HEK293 (cell line): ENCODE results near the gene EHD1.

Experiments
- KLF1 ChIP-seq: fragments of 450-650 bp; formaldehyde crosslinking; IDR thresholded peaks from 2 replicates; pipeline ENCODE4 v1.5.1; 2016; ENCODE audit warnings: missing biosample characterization, missing genetic modification characterization
- KLF9 ChIP-seq: fragments of 450-650 bp; formaldehyde crosslinking; IDR thresholded peaks from 2 replicates; pipeline ENCODE4 v1.5.1; 2016; ENCODE audit warnings: missing biosample characterization, missing genetic modification characterization, low read depth
- MZF1 ChIP-seq: fragments of 450-650 bp; formaldehyde crosslinking; IDR thresholded peaks from 2 replicates; pipeline ENCODE4 v1.5.1; 2017; ENCODE audit warnings: missing biosample characterization, missing genetic modification characterization, borderline replicate concordance
- REPIN1 ChIP-seq: fragments of 450-650 bp; formaldehyde crosslinking; IDR thresholded peaks from 2 replicates; pipeline ENCODE4 v1.5.1; 2017; ENCODE audit warnings: missing biosample characterization, missing genetic modification characterization, low read depth
- SP3 ChIP-seq: fragments of 450-650 bp; formaldehyde crosslinking; IDR thresholded peaks from 2 replicates; pipeline ENCODE4 v1.5.1; 2016; ENCODE audit warnings: missing biosample characterization, missing genetic modification characterization
- YY2 ChIP-seq: fragments of 450-650 bp; formaldehyde crosslinking; IDR thresholded peaks from 2 replicates; pipeline ENCODE4 v1.5.1; 2016; ENCODE audit warnings: missing biosample characterization, missing genetic modification characterization
- ZEB2 ChIP-seq: fragments of 450-650 bp; formaldehyde crosslinking; IDR thresholded peaks from 2 replicates; pipeline ENCODE4 v1.5.1; 2016; ENCODE audit warnings: missing biosample characterization, missing genetic modification characterization
- ZNF138 ChIP-seq: fragments of 450-650 bp; formaldehyde crosslinking; IDR thresholded peaks from 2 replicates; pipeline ENCODE4 v1.5.1; 2016; ENCODE audit warnings: missing biosample characterization, missing genetic modification characterization, borderline replicate concordance
- ZNF16 ChIP-seq: fragments of 450-650 bp; formaldehyde crosslinking; IDR thresholded peaks from 2 replicates; pipeline ENCODE4 v1.5.1; 2016; ENCODE audit warnings: low read depth, missing biosample characterization, missing genetic modification characterization
- ZNF37A ChIP-seq: fragments of 450-650 bp; IDR thresholded peaks from 2 replicates; pipeline ENCODE4 v1.5.1; 2018; ENCODE audit warnings: missing biosample characterization, missing genetic modification characterization
- ZNF416 ChIP-seq: fragments of 450-650 bp; formaldehyde crosslinking; IDR thresholded peaks from 2 replicates; pipeline ENCODE4 v1.5.1; 2016; ENCODE audit warnings: missing biosample characterization, missing genetic modification characterization
- ZNF473 ChIP-seq: fragments of 450-650 bp; formaldehyde crosslinking; IDR thresholded peaks from 2 replicates; pipeline ENCODE4 v1.5.1; 2017; ENCODE audit warnings: missing biosample characterization, missing genetic modification characterization
- ZNF664 ChIP-seq: fragments of 450-650 bp; formaldehyde crosslinking; IDR thresholded peaks from 2 replicates; pipeline ENCODE4 v1.5.1; 2016; ENCODE audit warnings: missing biosample characterization, missing genetic modification characterization
- ZNF843 ChIP-seq: fragments of 450-650 bp; formaldehyde crosslinking; IDR thresholded peaks from 2 replicates; pipeline ENCODE4 v1.5.1; 2016; ENCODE audit warnings: missing biosample characterization, missing genetic modification characterization
- ZSCAN30 ChIP-seq: fragments of 450-650 bp; IDR thresholded peaks from 2 replicates; pipeline ENCODE4 v1.5.1; 2018; ENCODE audit warnings: missing biosample characterization, mild to moderate bottlenecking, missing genetic modification characterization, moderate library complexity
- TF ChIP-seq, protein P1 (sequence below): fragments of 450-650 bp; formaldehyde crosslinking; conservative IDR thresholded peaks from 2 replicates; pipeline ENCODE4 v1.5.1; 2016; ENCODE audit warnings: low read depth, missing biosample characterization, missing genetic modification characterization
- TF ChIP-seq, protein P2 (sequence below): fragments of 450-650 bp; formaldehyde crosslinking; conservative IDR thresholded peaks from 2 replicates; pipeline ENCODE4 v1.5.1; 2016; ENCODE audit warnings: low read depth, missing biosample characterization, missing genetic modification characterization
- TF ChIP-seq, protein P3 (sequence below): fragments of 450-650 bp; IDR thresholded peaks from 2 replicates; pipeline ENCODE4 v1.5.1; 2018; ENCODE audit warnings: missing biosample characterization, mild to moderate bottlenecking, missing genetic modification characterization
- TF ChIP-seq, protein P4 (sequence below): fragments of 450-650 bp; formaldehyde crosslinking; IDR thresholded peaks from 2 replicates; pipeline ENCODE4 v1.5.1; 2016; ENCODE audit warnings: missing biosample characterization, missing genetic modification characterization
- TF ChIP-seq, protein P5 (sequence below): fragments of 450-650 bp; formaldehyde crosslinking; IDR thresholded peaks from 2 replicates; pipeline ENCODE4 v1.5.1; 2016; ENCODE audit warnings: missing biosample characterization, missing genetic modification characterization

The EHD1 gene

DNA sequence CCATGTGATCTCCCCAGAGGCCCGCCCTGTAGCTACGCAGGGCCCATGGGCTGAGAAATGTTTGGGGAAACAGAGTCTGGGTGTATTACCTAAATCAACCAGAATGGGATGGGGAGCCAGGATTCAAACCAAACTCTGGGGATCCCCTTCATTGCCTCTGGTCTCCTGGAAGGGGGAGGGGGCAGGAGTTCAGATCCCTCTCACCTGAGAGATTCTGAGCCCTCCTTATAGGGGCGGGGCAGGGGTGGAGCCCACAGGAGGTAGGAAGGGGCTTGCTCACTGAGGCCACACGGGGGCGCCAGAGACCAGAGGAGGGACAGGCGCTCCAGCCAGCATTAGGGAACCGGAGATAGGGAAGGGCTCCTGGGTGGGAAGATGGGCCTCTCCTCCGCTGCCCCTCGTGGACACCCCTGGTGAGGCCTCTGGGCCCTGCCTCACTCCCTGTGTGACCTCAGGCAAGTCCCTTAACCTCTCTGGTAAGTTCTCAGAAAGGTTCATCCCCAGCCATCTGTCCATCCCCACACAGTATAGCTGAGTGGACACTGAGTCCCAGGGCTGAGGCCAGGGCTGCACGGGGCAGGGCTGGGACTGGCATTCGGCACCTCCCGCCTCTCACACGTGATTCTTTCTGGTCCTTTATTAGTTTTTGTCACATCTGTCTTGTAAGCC is 31.3 kb downstream of the EHD1 start (continued):
- TF ChIP-seq, protein P1, sequence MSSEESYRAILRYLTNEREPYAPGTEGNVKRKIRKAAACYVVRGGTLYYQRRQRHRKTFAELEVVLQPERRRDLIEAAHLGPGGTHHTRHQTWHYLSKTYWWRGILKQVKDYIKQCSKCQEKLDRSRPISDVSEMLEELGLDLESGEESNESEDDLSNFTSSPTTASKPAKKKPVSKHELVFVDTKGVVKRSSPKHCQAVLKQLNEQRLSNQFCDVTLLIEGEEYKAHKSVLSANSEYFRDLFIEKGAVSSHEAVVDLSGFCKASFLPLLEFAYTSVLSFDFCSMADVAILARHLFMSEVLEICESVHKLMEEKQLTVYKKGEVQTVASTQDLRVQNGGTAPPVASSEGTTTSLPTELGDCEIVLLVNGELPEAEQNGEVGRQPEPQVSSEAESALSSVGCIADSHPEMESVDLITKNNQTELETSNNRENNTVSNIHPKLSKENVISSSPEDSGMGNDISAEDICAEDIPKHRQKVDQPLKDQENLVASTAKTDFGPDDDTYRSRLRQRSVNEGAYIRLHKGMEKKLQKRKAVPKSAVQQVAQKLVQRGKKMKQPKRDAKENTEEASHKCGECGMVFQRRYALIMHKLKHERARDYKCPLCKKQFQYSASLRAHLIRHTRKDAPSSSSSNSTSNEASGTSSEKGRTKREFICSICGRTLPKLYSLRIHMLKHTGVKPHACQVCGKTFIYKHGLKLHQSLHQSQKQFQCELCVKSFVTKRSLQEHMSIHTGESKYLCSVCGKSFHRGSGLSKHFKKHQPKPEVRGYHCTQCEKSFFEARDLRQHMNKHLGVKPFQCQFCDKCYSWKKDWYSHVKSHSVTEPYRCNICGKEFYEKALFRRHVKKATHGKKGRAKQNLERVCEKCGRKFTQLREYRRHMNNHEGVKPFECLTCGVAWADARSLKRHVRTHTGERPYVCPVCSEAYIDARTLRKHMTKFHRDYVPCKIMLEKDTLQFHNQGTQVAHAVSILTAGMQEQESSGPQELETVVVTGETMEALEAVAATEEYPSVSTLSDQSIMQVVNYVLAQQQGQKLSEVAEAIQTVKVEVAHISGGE (tag by site-specific recombination), result no peak
- TF ChIP-seq MZF1, result no peak
- TF ChIP-seq ZNF843 (tag by site-specific recombination), result no peak
- peak; percentile 80 for TF ChIP-seq KLF9
- TF ChIP-seq, protein P2, sequence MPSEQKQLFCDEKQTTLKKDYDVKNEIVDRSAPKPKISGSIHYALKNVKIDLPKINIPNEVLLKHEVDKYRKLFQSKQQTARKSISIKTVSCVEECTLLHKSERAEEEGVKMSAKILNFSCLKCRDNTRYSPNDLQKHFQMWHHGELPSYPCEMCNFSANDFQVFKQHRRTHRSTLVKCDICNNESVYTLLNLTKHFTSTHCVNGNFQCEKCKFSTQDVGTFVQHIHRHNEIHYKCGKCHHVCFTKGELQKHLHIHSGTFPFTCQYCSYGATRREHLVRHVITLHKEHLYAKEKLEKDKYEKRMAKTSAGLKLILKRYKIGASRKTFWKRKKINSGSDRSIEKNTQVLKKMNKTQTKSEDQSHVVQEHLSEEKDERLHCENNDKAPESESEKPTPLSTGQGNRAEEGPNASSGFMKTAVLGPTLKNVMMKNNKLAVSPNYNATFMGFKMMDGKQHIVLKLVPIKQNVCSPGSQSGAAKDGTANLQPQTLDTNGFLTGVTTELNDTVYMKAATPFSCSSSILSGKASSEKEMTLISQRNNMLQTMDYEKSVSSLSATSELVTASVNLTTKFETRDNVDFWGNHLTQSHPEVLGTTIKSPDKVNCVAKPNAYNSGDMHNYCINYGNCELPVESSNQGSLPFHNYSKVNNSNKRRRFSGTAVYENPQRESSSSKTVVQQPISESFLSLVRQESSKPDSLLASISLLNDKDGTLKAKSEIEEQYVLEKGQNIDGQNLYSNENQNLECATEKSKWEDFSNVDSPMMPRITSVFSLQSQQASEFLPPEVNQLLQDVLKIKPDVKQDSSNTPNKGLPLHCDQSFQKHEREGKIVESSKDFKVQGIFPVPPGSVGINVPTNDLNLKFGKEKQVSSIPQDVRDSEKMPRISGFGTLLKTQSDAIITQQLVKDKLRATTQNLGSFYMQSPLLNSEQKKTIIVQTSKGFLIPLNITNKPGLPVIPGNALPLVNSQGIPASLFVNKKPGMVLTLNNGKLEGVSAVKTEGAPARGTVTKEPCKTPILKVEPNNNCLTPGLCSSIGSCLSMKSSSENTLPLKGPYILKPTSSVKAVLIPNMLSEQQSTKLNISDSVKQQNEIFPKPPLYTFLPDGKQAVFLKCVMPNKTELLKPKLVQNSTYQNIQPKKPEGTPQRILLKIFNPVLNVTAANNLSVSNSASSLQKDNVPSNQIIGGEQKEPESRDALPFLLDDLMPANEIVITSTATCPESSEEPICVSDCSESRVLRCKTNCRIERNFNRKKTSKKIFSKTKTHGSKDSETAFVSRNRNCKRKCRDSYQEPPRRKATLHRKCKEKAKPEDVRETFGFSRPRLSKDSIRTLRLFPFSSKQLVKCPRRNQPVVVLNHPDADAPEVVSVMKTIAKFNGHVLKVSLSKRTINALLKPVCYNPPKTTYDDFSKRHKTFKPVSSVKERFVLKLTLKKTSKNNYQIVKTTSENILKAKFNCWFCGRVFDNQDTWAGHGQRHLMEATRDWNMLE (tag by site-specific recombination), result no peak
- TF ChIP-seq ZNF416 (tag by site-specific recombination), result no peak
- TF ChIP-seq, protein P3, sequence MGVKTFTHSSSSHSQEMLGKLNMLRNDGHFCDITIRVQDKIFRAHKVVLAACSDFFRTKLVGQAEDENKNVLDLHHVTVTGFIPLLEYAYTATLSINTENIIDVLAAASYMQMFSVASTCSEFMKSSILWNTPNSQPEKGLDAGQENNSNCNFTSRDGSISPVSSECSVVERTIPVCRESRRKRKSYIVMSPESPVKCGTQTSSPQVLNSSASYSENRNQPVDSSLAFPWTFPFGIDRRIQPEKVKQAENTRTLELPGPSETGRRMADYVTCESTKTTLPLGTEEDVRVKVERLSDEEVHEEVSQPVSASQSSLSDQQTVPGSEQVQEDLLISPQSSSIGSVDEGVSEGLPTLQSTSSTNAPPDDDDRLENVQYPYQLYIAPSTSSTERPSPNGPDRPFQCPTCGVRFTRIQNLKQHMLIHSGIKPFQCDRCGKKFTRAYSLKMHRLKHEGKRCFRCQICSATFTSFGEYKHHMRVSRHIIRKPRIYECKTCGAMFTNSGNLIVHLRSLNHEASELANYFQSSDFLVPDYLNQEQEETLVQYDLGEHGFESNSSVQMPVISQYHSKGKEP (tag by site-specific recombination), result no peak
- no peak for TF ChIP-seq ZNF473
- peak; percentile 74 for TF ChIP-seq ZSCAN30 (tag by site-specific recombination)
- TF ChIP-seq ZNF16 (tag by site-specific recombination), result no peak
- TF ChIP-seq KLF1 (tag by site-specific recombination), result peak; percentile 58; the same call in 1 of the 2 replicates
- TF ChIP-seq, protein P4, sequence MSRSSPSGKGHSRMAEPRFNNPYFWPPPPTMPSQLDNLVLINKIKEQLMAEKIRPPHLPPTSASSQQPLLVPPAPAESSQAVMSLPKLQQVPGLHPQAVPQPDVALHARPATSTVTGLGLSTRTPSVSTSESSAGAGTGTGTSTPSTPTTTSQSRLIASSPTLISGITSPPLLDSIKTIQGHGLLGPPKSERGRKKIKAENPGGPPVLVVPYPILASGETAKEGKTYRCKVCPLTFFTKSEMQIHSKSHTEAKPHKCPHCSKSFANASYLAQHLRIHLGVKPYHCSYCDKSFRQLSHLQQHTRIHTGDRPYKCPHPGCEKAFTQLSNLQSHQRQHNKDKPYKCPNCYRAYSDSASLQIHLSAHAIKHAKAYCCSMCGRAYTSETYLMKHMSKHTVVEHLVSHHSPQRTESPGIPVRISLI, result no peak
- TF ChIP-seq ZNF37A (tag by site-specific recombination), result no peak
- no peak for TF ChIP-seq ZNF664 (tag by site-specific recombination)
- TF ChIP-seq ZEB2 (tag by site-specific recombination), result 0 out of 2 replicates have a peak, but pooled peaks have one; percentile 28
- no peak for TF ChIP-seq REPIN1 (tag by site-specific recombination)
- TF ChIP-seq ZNF138 (tag by site-specific recombination), result no peak
- TF ChIP-seq, protein P5, sequence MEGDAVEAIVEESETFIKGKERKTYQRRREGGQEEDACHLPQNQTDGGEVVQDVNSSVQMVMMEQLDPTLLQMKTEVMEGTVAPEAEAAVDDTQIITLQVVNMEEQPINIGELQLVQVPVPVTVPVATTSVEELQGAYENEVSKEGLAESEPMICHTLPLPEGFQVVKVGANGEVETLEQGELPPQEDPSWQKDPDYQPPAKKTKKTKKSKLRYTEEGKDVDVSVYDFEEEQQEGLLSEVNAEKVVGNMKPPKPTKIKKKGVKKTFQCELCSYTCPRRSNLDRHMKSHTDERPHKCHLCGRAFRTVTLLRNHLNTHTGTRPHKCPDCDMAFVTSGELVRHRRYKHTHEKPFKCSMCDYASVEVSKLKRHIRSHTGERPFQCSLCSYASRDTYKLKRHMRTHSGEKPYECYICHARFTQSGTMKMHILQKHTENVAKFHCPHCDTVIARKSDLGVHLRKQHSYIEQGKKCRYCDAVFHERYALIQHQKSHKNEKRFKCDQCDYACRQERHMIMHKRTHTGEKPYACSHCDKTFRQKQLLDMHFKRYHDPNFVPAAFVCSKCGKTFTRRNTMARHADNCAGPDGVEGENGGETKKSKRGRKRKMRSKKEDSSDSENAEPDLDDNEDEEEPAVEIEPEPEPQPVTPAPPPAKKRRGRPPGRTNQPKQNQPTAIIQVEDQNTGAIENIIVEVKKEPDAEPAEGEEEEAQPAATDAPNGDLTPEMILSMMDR (tag by site-specific recombination), result peak; percentile 89
- no peak for TF ChIP-seq YY2 (tag by site-specific recombination)
- peak; percentile 77 for TF ChIP-seq SP3 (tag by site-specific recombination)
